Muscle layer of duodenum (tissue), 2 donors: Measurements from ENCODE around the gene EZH2.

ENCODE experiments used
- H3K27ac ChIP-seq: one replicate; pipeline ENCODE4 v1.7.0; 2013; ENCODE audit warnings: mild to moderate bottlenecking, low read length
- H3K27me3 ChIP-seq: one replicate; pipeline ENCODE4 v1.7.0; 2013; ENCODE audit warnings: low read depth, mild to moderate bottlenecking, control low read depth, low read length
- H3K36me3 ChIP-seq, 2 donors: one replicate each; pipeline ENCODE4 v1.7.0; 2013; ENCODE audit warnings: low read length in 2 of 2, control low read depth in 1 of 2, mild to moderate bottlenecking in 1 of 2; ENCODE audit not compliant: insufficient read depth in 2 of 2, control insufficient read depth in 1 of 2
- H3K4me1 ChIP-seq, 2 donors: one replicate each; pipeline ENCODE4 v1.7.0; 2013; ENCODE audit warnings: low read length in 2 of 2, mild to moderate bottlenecking in 2 of 2, control low read depth in 1 of 2, moderate library complexity in 1 of 2; ENCODE audit not compliant: insufficient read depth in 2 of 2, control insufficient read depth in 1 of 2
- H3K4me3 ChIP-seq, 2 donors: one replicate each; pipeline ENCODE4 v1.7.0; 2013; ENCODE audit warnings: low read length in 2 of 2, low read depth in 1 of 2, mild to moderate bottlenecking in 1 of 2
- H3K9me3 ChIP-seq, 2 donors: one replicate each; pipeline ENCODE4 v1.7.0; 2013; ENCODE audit warnings: low read length in 2 of 2, control low read depth in 1 of 2, mild to moderate bottlenecking in 1 of 2; ENCODE audit not compliant: control insufficient read depth in 1 of 2
- donor health status: healthy.

EZH2 gene

DNA sequence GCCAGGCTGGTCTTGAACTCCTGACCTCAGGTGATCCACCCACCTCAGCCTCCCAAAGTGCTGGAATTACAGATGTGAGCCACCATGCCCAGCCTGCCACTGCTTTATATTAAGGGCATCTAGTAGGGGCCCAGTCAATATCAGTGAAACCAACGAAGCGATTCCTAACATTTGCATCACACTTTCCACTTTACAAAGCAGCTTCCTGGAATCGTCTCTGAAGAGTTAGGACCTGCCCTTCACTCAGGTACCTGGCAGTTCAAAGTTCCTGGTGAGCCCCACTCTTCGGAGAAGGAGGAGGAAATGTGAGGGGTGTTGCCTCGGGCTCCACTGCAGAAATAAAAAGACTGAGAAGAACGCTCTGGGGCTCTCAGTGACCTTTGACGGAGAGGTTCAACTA lies 31.1 kb upstream of the EZH2 start:
- Histone ChIP-seq H3K9me3 (no peaks in the 10 kb centered on the region), H3K36me3 (no peaks in the 10 kb centered on the region), H3K4me3 (no peak overlapping the region), H3K27me3 (no peaks in the 10 kb centered on the region), H3K4me1 (no peaks in the 10 kb centered on the region), H3K27ac (no peak overlapping the region)

GRCh38 chr7:148914208-148914777 lies 30.2 kb upstream of the EZH2 start:
- Histone ChIP-seq H3K27me3 (no peaks in the 10 kb centered on the region), H3K9me3 (no peaks in the 10 kb centered on the region), H3K4me1 (no peaks in the 10 kb centered on the region), H3K27ac (no peak overlapping the region), H3K4me3 (no peak overlapping the region), H3K36me3 (no peaks in the 10 kb centered on the region)

- Histone ChIP-seq H3K9me3 (no peaks in the 10 kb centered on the region), H3K4me1 (no peaks in the 10 kb centered on the region), H3K36me3 (no peaks in the 10 kb centered on the region), H3K27ac (no peak overlapping the region), H3K27me3 (no peaks in the 10 kb centered on the region), H3K4me3 (no peak overlapping the region)
These were observed 28.9 kb upstream of the EZH2 start for GRCh38 chr7:148912758-148913541.

GRCh38 chr7:148912151-148912550 lies 28.1 kb upstream of the EZH2 start:
- Histone ChIP-seq H3K9me3 (no peaks in the 10 kb centered on the region), H3K27ac (no peak overlapping the region), H3K36me3 (no peaks in the 10 kb centered on the region), H3K4me1 (no peaks in the 10 kb centered on the region), H3K27me3 (no peaks in the 10 kb centered on the region), H3K4me3 (no peak overlapping the region)

DNA sequence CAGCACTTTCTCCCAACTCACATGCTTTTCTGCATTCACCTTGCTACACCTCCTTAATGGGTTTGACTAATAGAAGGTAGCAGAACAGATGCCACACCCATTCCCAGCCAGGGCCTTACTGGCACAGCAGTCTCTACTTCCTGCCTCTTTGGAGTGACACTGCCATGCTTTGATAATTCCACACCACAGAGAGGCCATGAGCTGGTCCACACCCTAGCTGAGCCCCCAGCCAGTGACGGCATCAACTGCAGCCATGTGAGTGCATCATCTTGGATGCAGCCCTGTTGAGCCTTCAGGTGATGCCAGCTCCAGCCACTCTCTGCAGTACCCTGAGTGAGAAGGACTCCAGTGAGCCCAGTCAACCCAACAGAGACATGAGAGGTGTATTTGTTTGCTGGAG lies 27.5 kb upstream of the EZH2 start:
- no peaks in the 10 kb centered on the region for H3K36me3 ChIP-seq
- H3K9me3 ChIP-seq = no peaks in the 10 kb centered on the region
- H3K27ac ChIP-seq = no peak overlapping the region
- no peaks in the 10 kb centered on the region for H3K4me1 ChIP-seq
- H3K27me3 ChIP-seq = no peaks in the 10 kb centered on the region
- H3K4me3 ChIP-seq = no peak overlapping the region

GRCh38 chr7:148909568-148909967 lies 25.5 kb upstream of the EZH2 start:
- H3K4me3 ChIP-seq = no peak overlapping the region

DNA sequence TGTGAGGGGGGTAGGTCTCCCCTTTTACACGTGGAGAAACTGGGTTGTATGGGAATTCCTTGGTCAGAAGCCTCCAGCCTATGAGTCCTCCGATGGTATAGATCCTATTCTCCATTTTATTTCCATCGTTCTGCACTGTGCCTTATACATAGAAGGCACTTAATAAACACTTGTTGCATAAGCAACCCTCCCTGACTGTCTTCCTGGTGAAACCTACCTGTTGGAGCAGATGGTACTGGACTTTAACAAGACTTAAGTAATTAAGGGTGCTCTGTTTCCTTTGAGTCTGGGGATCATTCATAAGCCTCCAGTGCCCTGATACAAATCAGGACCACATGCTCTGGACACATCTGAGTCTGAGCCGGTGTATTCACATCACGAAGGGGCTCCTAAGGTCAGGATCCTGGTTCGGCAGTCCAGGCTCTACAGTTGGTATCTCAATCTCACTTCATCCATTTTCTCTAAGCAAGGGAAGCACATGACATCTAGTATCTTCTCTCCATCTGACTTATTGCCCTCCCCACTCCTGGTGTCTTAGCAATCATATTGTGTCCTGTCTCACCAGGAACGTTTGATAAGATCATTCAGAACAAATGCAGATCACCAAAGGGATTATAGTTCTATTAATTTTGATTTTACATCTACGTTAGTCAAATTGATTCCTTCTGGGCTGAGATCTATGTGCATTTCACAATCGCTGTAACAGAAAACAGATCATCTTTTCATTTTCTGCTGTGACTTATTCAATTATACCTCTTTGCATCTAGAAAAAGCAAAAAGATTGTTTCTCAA lies 22.8 kb upstream of the EZH2 start:
- Histone ChIP-seq H3K36me3 (no peaks in the 10 kb centered on the region), H3K27ac (no peak overlapping the region), H3K9me3 (no peaks in the 10 kb centered on the region), H3K4me3 (no peak overlapping the region), H3K27me3 (no peaks in the 10 kb centered on the region), H3K4me1 (no peaks in the 10 kb centered on the region)

More at GRCh38 chr7:148909568-148909967, 25.5 kb upstream of the EZH2 start:
- Histone ChIP-seq H3K27me3 (no peaks in the 10 kb centered on the region), H3K9me3 (no peaks in the 10 kb centered on the region), H3K36me3 (no peaks in the 10 kb centered on the region), H3K4me1 (no peaks in the 10 kb centered on the region), H3K27ac (no peak overlapping the region)

GRCh38 chr7:148905093-148905666 lies 21.1 kb upstream of the EZH2 start:
- no peak overlapping the region for H3K4me3 ChIP-seq
- no peaks in the 10 kb centered on the region for H3K27me3 ChIP-seq
- H3K4me1 ChIP-seq = no peaks in the 10 kb centered on the region
- H3K36me3 ChIP-seq = no peaks in the 10 kb centered on the region
- no peak overlapping the region for H3K27ac ChIP-seq
- no peaks in the 10 kb centered on the region for H3K9me3 ChIP-seq

DNA sequence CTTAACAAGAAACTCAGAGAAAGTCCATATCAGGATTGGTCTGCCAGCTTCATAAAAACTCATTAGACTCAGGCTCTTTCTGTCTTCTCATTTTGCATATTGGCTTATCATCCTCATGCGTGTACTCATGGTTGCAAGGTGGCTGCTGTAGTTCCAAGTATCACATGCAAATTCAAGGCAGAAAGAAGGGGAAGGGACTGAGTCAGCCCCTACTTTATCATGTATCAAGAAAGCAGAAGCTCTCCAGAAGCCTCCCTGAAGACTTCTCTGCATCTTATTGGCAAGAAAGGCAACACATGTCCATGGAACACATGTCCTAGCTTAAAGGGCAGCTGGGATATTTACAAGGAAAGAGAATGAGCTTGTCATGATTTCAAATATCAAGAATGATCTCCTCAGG lies 19.4 kb upstream of the EZH2 start:
- Histone ChIP-seq H3K27ac (no peak overlapping the region), H3K27me3 (no peaks in the 10 kb centered on the region), H3K4me3 (no peak overlapping the region), H3K9me3 (no peaks in the 10 kb centered on the region), H3K4me1 (no peaks in the 10 kb centered on the region), H3K36me3 (no peaks in the 10 kb centered on the region)

- Histone ChIP-seq H3K9me3 (no peaks in the 10 kb centered on the region), H3K27ac (no peak overlapping the region), H3K4me3 (no peak overlapping the region), H3K36me3 (no peaks in the 10 kb centered on the region), H3K27me3 (no peaks in the 10 kb centered on the region), H3K4me1 (no peaks in the 10 kb centered on the region)
These were observed 17.1 kb upstream of the EZH2 start for GRCh38 chr7:148901178-148901577.

GRCh38 chr7:148898845-148899484 lies 14.9 kb upstream of the EZH2 start:
- no peaks in the 10 kb centered on the region for H3K36me3 ChIP-seq
- no peaks in the 10 kb centered on the region for H3K27me3 ChIP-seq
- H3K9me3 ChIP-seq = no peaks in the 10 kb centered on the region
- no peak overlapping the region for H3K27ac ChIP-seq
- no peaks in the 10 kb centered on the region for H3K4me1 ChIP-seq
- no peak overlapping the region for H3K4me3 ChIP-seq
